ENCODE results near the gene MACROD2.

MACROD2 gene

DNA sequence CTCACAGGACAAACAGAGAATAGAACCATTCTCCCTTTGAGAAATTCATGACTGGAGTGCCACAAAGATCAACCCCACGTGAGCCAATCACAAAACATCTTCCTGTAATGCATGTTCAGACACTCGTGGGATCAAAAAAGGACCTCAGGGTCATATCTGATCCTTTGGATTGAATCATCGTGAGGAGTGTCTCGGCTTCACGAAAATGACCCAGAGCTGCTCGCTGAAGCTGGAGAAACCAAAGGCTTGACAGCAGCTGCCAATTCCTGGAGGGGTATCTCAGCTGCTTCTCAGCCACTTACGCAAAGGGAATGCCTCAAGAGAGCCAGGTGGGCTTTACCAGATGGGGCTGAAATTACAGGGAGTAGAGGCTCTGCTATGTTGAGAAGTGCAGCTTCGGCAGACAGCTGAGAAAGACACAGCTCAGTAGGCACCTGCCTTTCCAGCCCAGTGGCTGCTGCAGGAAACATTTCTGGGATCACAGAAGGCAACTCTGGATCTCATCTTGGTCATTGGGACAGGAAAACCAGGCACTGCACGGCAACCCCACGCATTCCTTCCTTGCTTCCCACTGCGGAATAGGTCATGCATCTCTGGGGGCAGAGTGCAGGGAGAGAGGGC, 1764.8 kb downstream of the MACROD2 start:
- TF ChIP-seq CTCF (IDR thresholded peaks at IDR 0.05; ENCODE audit: borderline replicate concordance, insufficient read depth, low read depth, low read length), result no peak

GRCh38 chr20:15763366-15763765, 1768.0 kb downstream of the MACROD2 start:
- TF ChIP-seq CTCF (IDR thresholded peaks at IDR 0.05; ENCODE audit: borderline replicate concordance, insufficient read depth, low read depth, low read length), result no peak
- no peak overlapping the region for H3K4me3 ChIP-seq (ENCODE audit: low read depth, low read length)

More for the DNA sequence above, 1764.8 kb downstream of the MACROD2 start:
- no peak overlapping the region for H3K4me3 ChIP-seq (ENCODE audit: low read depth, low read length)

DNA sequence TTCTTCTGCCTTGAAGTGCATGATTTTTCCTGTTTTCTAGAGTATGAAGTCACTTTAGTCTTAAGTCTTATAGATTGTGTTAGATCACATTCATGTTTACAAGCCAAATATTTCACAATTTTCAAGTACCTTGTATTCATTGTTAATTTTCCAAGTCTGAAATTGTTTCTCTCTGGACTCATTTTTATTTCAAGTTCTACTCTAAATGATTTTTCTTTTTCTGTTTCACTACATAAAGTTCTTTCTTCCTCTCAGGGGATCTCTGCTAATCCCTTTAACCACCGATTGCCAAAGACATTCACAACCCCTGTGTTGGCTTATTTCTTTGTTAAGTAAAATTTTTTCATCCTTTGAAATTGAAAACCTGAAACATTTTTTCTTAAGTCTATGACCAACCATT, 1772.3 kb downstream of the MACROD2 start:
- no peak overlapping the region for H3K4me3 ChIP-seq (ENCODE audit: low read depth, low read length)
- TF ChIP-seq CTCF (IDR thresholded peaks at IDR 0.05; ENCODE audit: borderline replicate concordance, insufficient read depth, low read depth, low read length), result no peak

GRCh38 chr20:15767999-15768741, 1772.9 kb downstream of the MACROD2 start:
- TF ChIP-seq CTCF (IDR thresholded peaks at IDR 0.05; ENCODE audit: borderline replicate concordance, insufficient read depth, low read depth, low read length), result no peak
- H3K4me3 ChIP-seq (ENCODE audit: low read depth, low read length), result no peak overlapping the region

- TF ChIP-seq CTCF (IDR thresholded peaks at IDR 0.05; ENCODE audit: borderline replicate concordance, insufficient read depth, low read depth, low read length), result no peak
- H3K4me3 ChIP-seq (ENCODE audit: low read depth, low read length), result no peak overlapping the region
Observed at GRCh38 chr20:15772826-15773225, 1777.5 kb downstream of the MACROD2 start.

- no peak for TF ChIP-seq CTCF (IDR thresholded peaks at IDR 0.05; ENCODE audit: borderline replicate concordance, insufficient read depth, low read depth, low read length)
- H3K4me3 ChIP-seq (ENCODE audit: low read depth, low read length), result no peak overlapping the region
Observed at GRCh38 chr20:15774926-15775325, 1779.6 kb downstream of the MACROD2 start.

Measured in GM12875 (cell line).